Cardiac fibroblast (primary cell): ENCODE measurements around the gene SPIRE1.

Experiments used
- DNase-seq, 2 donors: peaks; one replicate each; pipeline versions ENCODE4 v3.0.0 to v3.0.0-alpha.2; 2010; ENCODE audit warnings: low read depth in 2 of 2
- H3K4me3 ChIP-seq, 2 donors: replicated peaks in 1 of 2; 1 replicate in 1 of 2; 2 replicates in 1 of 2; pipeline ENCODE4 v1.5.1; 2011; ENCODE audit warnings: low read depth in 2 of 2, low read length in 2 of 2, mild to moderate bottlenecking in 2 of 2, moderate library complexity in 1 of 2
- CTCF ChIP-seq: IDR thresholded peaks from one replicate; pipeline ENCODE4 v1.5.1; 2011; ENCODE audit warnings: low read depth, mild to moderate bottlenecking, low read length, inconsistent platforms

Gene SPIRE1

DNA sequence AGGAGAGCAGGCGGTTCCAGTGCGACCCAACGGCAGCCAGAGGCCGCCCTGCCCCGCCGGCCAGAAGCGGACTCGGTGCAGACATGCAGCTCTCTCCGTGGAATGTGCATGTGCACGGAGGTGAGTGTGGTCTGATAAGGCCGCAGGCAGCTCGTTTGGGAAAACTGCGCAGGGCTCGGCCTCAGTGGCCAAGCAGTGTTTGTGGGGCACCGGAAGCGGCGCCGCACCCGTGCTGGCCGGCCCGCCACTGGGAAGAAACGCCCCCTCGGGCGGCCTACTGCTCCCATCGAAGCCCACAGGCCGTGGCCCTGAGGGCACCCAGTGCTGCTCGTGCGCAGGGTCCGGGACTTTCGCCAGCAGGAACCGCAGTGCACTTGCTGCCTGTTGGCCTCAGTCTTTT is 225.0 kb downstream of the SPIRE1 start:
- DNase-seq = no peak
- no peak overlapping the region for H3K4me3 ChIP-seq
- TF ChIP-seq CTCF = no peak

- no peak for DNase-seq
- no peak for TF ChIP-seq CTCF
- H3K4me3 ChIP-seq = no peak overlapping the region
Measured at GRCh38 chr18:12432196-12432595, 225.7 kb downstream of the SPIRE1 start.

- H3K4me3 ChIP-seq = no peak overlapping the region
- DNase-seq = no peak
- TF ChIP-seq CTCF = no peak
Measured at GRCh38 chr18:12431561-12431960, 226.3 kb downstream of the SPIRE1 start.

DNA sequence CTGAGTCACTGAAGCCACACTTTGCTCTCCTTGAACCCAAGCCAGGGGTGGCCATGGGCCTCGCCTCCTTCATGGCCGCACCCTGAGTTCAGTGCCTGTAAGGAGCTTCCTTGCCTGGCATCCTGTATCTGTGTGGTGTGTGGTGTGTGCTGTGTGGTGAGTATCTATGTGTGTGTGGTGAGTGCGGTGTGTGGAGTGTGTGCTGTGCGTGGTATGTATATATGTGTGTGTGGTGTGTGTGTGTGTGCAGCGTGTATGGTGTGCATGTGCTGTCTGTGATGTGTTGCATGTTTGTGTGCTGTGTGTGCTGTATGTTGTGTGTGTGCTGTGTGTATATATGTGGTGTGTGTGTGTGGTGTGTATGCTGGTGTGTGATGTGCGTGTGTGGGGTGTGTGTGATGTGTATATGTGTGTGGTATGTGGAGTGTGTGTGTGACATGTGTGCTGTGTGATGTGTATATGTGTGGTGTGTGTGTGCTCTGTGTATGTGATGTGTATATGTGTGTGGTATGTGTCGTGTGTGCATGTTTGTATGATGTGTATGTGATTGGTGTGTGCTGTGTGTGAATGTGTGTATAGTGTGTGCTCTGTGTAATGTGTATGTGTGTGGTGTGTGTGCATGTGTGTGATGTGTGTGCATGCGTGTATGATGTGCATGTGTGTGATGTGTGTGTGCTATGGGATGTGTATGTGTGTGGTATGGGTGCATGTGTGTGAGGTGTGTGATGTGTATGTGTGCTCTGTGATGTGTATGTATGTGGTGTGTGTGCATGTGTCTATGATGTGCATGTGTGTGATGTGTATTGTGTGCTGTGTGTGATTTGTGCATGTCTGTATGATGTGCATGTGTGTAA is 227.5 kb downstream of the SPIRE1 start:
- DNase-seq = no peak
- no peak overlapping the region for H3K4me3 ChIP-seq
- no peak for TF ChIP-seq CTCF

- TF ChIP-seq CTCF = no peak
- H3K4me3 ChIP-seq = no peak overlapping the region
- DNase-seq = no peak
Measured at GRCh38 chr18:12429556-12429955, 228.4 kb downstream of the SPIRE1 start.

DNA sequence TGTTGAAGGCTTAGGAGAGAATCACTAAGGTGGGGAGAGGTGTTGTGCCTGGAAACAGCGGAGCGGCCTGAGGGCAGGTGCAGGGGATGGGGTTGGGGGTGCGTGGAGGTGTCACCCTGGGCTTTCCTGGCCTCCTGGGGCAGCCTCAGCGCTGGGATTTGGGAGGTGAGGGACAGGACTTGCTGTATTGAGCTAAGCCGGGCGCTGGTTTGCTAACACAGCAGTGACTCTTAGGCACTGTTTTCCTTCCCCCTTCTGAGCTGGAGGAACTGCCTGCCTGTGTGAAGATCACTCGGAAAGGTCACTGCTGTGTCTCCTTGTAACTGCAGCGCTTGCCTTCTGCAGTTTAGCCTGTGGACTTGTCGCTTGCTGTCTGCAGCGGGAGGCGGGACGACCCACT is 229.0 kb downstream of the SPIRE1 start:
- TF ChIP-seq CTCF = no peak
- H3K4me3 ChIP-seq = no peak overlapping the region
- DNase-seq = no peak

DNA sequence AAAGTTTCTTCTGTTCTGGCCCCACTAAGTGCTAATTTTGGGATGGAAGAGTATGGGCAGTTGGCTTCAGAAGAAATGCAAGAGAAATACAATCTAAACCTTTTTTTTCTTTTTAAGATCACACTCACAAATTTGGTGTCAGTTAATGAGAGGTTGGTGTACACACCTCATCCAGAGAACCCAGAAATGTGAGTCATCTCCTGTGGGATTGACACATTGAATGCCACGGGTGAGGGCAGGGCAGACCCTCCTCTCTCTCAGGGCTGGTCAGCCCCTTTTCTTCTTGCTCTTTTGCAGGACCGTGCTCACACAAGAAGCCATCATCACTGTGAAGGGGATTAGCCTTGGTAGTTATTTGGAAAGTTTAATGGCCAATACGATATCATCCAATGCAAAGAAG is 231.0 kb downstream of the SPIRE1 start:
- no peak overlapping the region for H3K4me3 ChIP-seq
- DNase-seq = no peak
- no peak for TF ChIP-seq CTCF
